TTC549 (cell line): ENCODE measurements around the gene CCDC159.
"Not testable (repeated sequence)": the region's sequence is repeated elsewhere in the genome, so short reads cannot be mapped to it uniquely, and the experiment has no call there.

ENCODE experiments used
- FAIRE-seq: peaks from 2 replicates; lab custom pipeline; 2012; peaks lifted over from hg19 to GRCh38; lab: Jason Lieb, UNC

Gene CCDC159

GRCh38 chr19:11346104-11346940 lies at the start of gene CCDC159, which contains the start of gene TMEM205:
Gene CCDC159 (plus strand): TSS chr19:11346519. CDS start chr19:11346607, 88 bp downstream.
Gene TMEM205 (minus strand): TSS chr19:11346268. CDS start chr19:11345619, 649 bp downstream.
- FAIRE-seq = peak; percentile 97

GRCh38 chr19:11299946-11300810 lies 46.1 kb upstream of the CCDC159 start:
- FAIRE-seq = no peak

GRCh38 chr19:11300811-11301120 lies 45.6 kb upstream of the CCDC159 start:
- FAIRE-seq = no peak

- FAIRE-seq = no peak
Measured at GRCh38 chr19:11304936-11305335, 41.4 kb upstream of the CCDC159 start.

- FAIRE-seq = no peak
Measured at GRCh38 chr19:11306337-11306736, 40.0 kb upstream of the CCDC159 start.

GRCh38 chr19:11320278-11320995 lies 25.9 kb upstream of the CCDC159 start:
- FAIRE-seq = not testable (repeated sequence)

GRCh38 chr19:11321191-11322126 lies 24.9 kb upstream of the CCDC159 start:
- FAIRE-seq = no peak

GRCh38 chr19:11322269-11323024 lies 23.9 kb upstream of the CCDC159 start:
- no peak for FAIRE-seq

- FAIRE-seq = no peak
Measured at GRCh38 chr19:11323601-11324078, 22.7 kb upstream of the CCDC159 start.

- FAIRE-seq = no peak
Measured at GRCh38 chr19:11324079-11324661, 22.1 kb upstream of the CCDC159 start.

GRCh38 chr19:11324748-11325389 lies 21.4 kb upstream of the CCDC159 start:
- no peak for FAIRE-seq

- no peak for FAIRE-seq
Measured at GRCh38 chr19:11325544-11325943, 20.8 kb upstream of the CCDC159 start.

GRCh38 chr19:11330127-11330526 lies 16.2 kb upstream of the CCDC159 start:
- FAIRE-seq = no peak

- FAIRE-seq = no peak
Measured at GRCh38 chr19:11331502-11331901, 14.8 kb upstream of the CCDC159 start.

- FAIRE-seq = no peak
Measured at GRCh38 chr19:11332822-11333221, 13.5 kb upstream of the CCDC159 start.

- not testable (repeated sequence) for FAIRE-seq
Measured at GRCh38 chr19:11333838-11334237, 12.5 kb upstream of the CCDC159 start.

GRCh38 chr19:11335449-11336146 lies 10.7 kb upstream of the CCDC159 start:
- FAIRE-seq = no peak

GRCh38 chr19:11337080-11337479 lies 9.2 kb upstream of the CCDC159 start:
- no peak for FAIRE-seq

- FAIRE-seq = no peak
Measured at GRCh38 chr19:11338121-11338520, 8.2 kb upstream of the CCDC159 start.
